Stomach (tissue), 4 donors: ENCODE results near the gene AGBL4.

Experiments
- POLR2A ChIP-seq, 4 donors: fragments of 450-650 bp; IDR thresholded peaks; one replicate each; pipeline ENCODE4 v1.6.1; 2016; ENCODE audit warnings: antibody characterized with exemption in 4 of 4, control low read depth in 2 of 4, mild to moderate bottlenecking in 1 of 4, moderate library complexity in 1 of 4
- TF ChIP-seq, protein P1 (sequence below), 7 experiments: fragments of 450-650 bp in 4 of 7; fragments of 200-600 bp in 3 of 7; sonication (generic) in 3 of 7; IDR thresholded peaks; one replicate each; pipeline ENCODE4 v1.5.1; 2016 to 2019; ENCODE audit warnings: antibody characterized with exemption in 7 of 7, control low read depth in 2 of 7, mild to moderate bottlenecking in 1 of 7

DNA sequence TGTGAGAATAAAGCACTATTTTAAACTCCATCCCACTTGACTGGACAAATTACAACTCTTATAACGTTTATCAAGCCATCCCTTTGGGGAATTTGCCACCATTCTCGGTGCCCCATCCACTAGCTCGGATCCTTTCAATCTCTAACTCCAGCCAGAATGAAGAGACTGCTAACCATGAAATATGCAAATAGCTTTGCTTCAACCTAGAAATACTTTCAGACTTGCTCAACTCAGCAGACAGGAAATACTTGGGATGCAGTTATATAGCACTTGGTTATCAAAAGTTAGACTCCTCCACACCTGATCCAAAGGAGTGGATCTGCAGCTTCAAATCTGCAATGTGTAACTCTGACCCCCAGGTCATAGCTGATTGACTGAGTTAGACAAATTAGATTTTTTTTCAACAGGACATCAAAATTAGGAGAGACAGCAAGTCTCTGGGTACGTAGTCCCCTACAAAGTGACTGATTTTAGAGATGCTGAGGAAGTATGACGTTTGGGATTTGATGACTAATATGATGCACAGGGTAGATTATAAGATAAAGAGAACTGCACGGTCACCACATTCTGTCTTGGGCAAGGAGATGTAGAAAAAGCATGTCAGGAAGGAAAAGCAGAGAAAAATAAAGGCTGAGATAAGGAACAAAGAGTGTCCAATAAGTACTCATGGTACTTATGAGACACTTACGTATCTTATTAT, 496.0 kb downstream of the AGBL4 start:
- no peak for TF ChIP-seq POLR2A (IDR thresholded peaks at IDR 0.05)
- TF ChIP-seq, protein P1, sequence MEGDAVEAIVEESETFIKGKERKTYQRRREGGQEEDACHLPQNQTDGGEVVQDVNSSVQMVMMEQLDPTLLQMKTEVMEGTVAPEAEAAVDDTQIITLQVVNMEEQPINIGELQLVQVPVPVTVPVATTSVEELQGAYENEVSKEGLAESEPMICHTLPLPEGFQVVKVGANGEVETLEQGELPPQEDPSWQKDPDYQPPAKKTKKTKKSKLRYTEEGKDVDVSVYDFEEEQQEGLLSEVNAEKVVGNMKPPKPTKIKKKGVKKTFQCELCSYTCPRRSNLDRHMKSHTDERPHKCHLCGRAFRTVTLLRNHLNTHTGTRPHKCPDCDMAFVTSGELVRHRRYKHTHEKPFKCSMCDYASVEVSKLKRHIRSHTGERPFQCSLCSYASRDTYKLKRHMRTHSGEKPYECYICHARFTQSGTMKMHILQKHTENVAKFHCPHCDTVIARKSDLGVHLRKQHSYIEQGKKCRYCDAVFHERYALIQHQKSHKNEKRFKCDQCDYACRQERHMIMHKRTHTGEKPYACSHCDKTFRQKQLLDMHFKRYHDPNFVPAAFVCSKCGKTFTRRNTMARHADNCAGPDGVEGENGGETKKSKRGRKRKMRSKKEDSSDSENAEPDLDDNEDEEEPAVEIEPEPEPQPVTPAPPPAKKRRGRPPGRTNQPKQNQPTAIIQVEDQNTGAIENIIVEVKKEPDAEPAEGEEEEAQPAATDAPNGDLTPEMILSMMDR (IDR thresholded peaks at IDR 0.05), result no peak
